ENCODE data around the gene RASL12. TPM values are rescaled to one million over a fixed set of nuclear protein-coding genes. Genes with fewer than 3 reads are reported as not detected.
A peak's percentile ranks its signal among the peaks of the same experiment; 100 is the strongest.

Gene RASL12
- total and polyA plus RNA-seq, 11 donors = 8.3 to 35.0 (median 13.3) TPM

- ATAC-seq (peak in 3 of 4 donors; percentile 21 to 72 (median 69)), DNase-seq (peak in 2 of 5 donors; percentile 64 to 69)
- intact Hi-C loops (cut with DNase I) = loop anchor here in 7 of 10 donors (2.0 to 10.0 kb wide), 6 partner anchors 23 to 239 kb away; partner anchors contain the start of gene RNU5A-1 (in 1 of the 7)
- H3K4me3 ChIP-seq = no peak overlapping the region
- TF ChIP-seq CTCF (IDR thresholded peaks at IDR 0.05) = no peak
- TF ChIP-seq POLR2A (IDR thresholded peaks at IDR 0.05) = no peak
- H3K9me3 ChIP-seq = peaks cover 0 to 3% (median 0%) of the 10 kb centered on the region in 12 donors
- peaks cover 0 to 39% (median 19%) of the 10 kb centered on the region in 12 donors for H3K4me1 ChIP-seq
- peak overlapping the region in 10 of 12 donors; percentile 8 to 61 (median 34) for H3K27ac ChIP-seq
- peaks cover 0 to 35% (median 9%) of the 10 kb centered on the region in 9 donors for H3K36me3 ChIP-seq
- H3K27me3 ChIP-seq = no peaks in the 10 kb centered on the region
- 24 to 52% (median 50%) methylated on average over 4 to 6 of the region's 6 CpGs for WGBS, 4 donors
Measured at GRCh38 chr15:65055201-65055870, 12.5 kb downstream of the RASL12 start.

- WGBS, 4 donors = 63 to 75% (median 73%) methylated on average over 20 to 26 of the region's 26 CpGs
- Histone ChIP-seq H3K36me3 (peaks cover 0 to 35% (median 9%) of the 10 kb centered on the region in 9 donors), H3K4me1 (peaks cover 3 to 38% (median 19%) of the 10 kb centered on the region in 12 donors), H3K9me3 (no peaks in the 10 kb centered on the region), H3K4me3 (no peak overlapping the region), H3K27ac (peak overlapping the region in 7 of 12 donors; percentile 16 to 61 (median 56)), H3K27me3 (no peaks in the 10 kb centered on the region)
- intact Hi-C loops (cut with DNase I) = loop anchor here (1.0 to 10.0 kb wide), 10 partner anchors 24 to 240 kb away; partner anchors contain the start of gene RNU5A-1 (in 1 of the 10)
- peak; percentile 75 to 86 (median 78) for DNase-seq
- ATAC-seq = peak; percentile 76 to 87 (median 82)
- no peak for TF ChIP-seq POLR2A (IDR thresholded peaks at IDR 0.05)
- TF ChIP-seq CTCF (IDR thresholded peaks at IDR 0.05) = peak; percentile 81 to 96 (median 92)
Measured at GRCh38 chr15:65054333-65055200, 13.2 kb downstream of the RASL12 start.

- Histone ChIP-seq H3K36me3 (peaks cover 0 to 23% (median 6%) of the 10 kb centered on the region in 9 donors), H3K9me3 (no peaks in the 10 kb centered on the region)
- intact Hi-C loops (cut with DNase I) = loop anchor here in 4 of 10 donors (5.0 to 10.0 kb wide), 4 partner anchors 34 to 242 kb away; partner anchors contain the start of gene RNU5A-1 (in 1 of the 4)
Measured at GRCh38 chr15:65052956-65053355, 14.8 kb downstream of the RASL12 start.

More at GRCh38 chr15:65052956-65053355, 14.8 kb downstream of the RASL12 start:
- Histone ChIP-seq H3K27ac (no peak overlapping the region), H3K4me1 (peaks cover 3 to 35% (median 24%) of the 10 kb centered on the region in 12 donors), H3K27me3 (no peaks in the 10 kb centered on the region), H3K4me3 (no peak overlapping the region)
- no peak for TF ChIP-seq CTCF (IDR thresholded peaks at IDR 0.05)
- TF ChIP-seq POLR2A (IDR thresholded peaks at IDR 0.05) = no peak
- WGBS, 4 donors = 83 to 92% (median 85%) methylated on average over 2 of the region's 2 CpGs
- DNase-seq (no peak), ATAC-seq (no peak)
